ENCODE results near the gene ZNF593OS. TPM values are rescaled to one million over a fixed set of nuclear protein-coding genes. Genes with fewer than 3 reads are reported as not detected.

ZNF593OS gene
- 0.74 TPM for polyA plus RNA-seq (2013, experiment 1 of 2)
- 0.66 TPM for polyA plus RNA-seq (2013, experiment 2 of 2)

DNA sequence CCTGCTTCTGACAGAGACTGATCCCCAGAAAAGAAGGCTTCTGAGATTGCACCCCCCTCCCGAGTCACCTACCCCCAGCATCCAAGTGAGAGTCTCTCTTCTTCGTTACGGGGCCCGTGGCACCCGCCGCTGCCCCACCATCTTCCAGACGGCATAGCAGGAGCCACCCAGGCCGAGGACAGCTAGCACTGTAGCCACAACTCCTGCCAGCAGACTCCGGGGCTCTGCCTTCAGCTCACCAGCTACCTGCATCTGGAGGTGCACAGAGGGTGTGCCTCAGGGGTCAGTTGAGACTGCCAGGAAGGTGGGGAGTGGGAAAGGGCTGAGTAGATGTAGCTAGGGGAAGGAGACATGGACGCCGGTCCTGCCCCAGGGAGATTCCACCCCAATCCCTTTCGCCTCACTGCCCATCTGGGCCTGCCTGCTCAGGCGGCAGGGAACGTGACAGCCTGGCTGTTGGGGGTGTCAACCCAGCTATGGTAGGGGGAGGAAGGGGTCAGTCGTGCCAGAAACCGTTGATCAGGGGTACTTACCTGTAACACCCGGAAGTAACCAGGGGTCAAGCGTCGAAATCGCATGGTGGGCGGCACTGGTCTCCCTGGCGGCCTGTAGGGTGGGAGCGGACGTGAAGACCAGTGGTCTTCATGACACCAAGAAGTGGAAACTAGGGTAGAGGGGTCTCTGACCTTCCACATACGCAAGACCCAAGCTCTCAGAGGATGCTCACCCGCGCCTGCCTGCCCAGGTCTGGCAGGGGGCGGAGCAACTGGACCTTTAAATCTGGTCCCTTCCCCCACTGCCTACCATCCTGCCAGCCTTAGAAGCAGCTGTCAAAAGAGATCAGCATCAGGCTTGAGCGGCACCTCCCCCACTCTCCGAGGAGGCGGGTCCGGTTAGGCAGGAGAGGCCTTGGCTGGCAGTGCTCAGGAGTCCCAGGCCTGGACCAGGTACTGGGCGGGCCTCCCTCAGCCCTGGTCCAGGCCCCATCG is at the start of gene ZNF593OS:
ZNF593OS (minus strand) TSS at position 749 of the 989 bp plus-strand sequence; CDS start at position 578, 171 bp downstream.
- no peak within 1 kb of the TSS for H3K27ac ChIP-seq (replicated peaks; ENCODE audit: low read length)
- DNase-seq (ENCODE audit: low spot score): no peak
- H3K4me3 ChIP-seq (ENCODE audit: low read length in 2 of 2): peak within 1 kb of the TSS; percentile 70 to 87
- no peak within 1 kb of the TSS for H2BK5ac ChIP-seq (ENCODE audit: low read length)
- peak within 1 kb of the TSS; percentile 86 for H2AK5ac ChIP-seq (ENCODE audit: low read depth, low read length)
- no peak within 1 kb of the TSS for H2BK120ac ChIP-seq (ENCODE audit: low read depth, low read length)
- no peak within 1 kb of the TSS for H3K14ac ChIP-seq (ENCODE audit: low read length)
- WGBS, 2 donors (ENCODE audit: extremely low coverage in 2 of 2, insufficient read length in 2 of 2, insufficient replicate concordance in 1 of 2): no CpG with 5 or more reads among the region's 34 CpGs
- no peak within 1 kb of the TSS for H3K23ac ChIP-seq (ENCODE audit: low read depth, low read length, poor library complexity)
- no peak within 1 kb of the TSS for H4K8ac ChIP-seq (ENCODE audit: low read depth, low read length)
- H3K9me3 ChIP-seq (replicated peaks in 1 of 2; ENCODE audit: control insufficient read depth in 2 of 2, insufficient read depth in 1 of 2, low read depth in 1 of 2, low read length in 2 of 2): no peaks in the 10 kb centered on the region
- H3K4me2 ChIP-seq (ENCODE audit: insufficient read depth, low read length, poor library complexity, severe bottlenecking): no peak within 1 kb of the TSS
- H3K4me1 ChIP-seq (ENCODE audit: control insufficient read depth in 2 of 2, insufficient read depth in 1 of 2, low read depth in 1 of 2, low read length in 2 of 2): peaks cover 20 to 29% of the 10 kb centered on the region in 2 donors
- H2BK12ac ChIP-seq (ENCODE audit: low read length): no peak within 1 kb of the TSS
- no peak within 1 kb of the TSS for H3K9ac ChIP-seq (ENCODE audit: low read depth, low read length, poor library complexity)
- peaks cover 8% of the 10 kb centered on the region for H3K79me1 ChIP-seq (ENCODE audit: low read depth, low read length)
- no peaks in the 10 kb centered on the region for H3K27me3 ChIP-seq (ENCODE audit: control insufficient read depth in 3 of 3, insufficient read depth in 3 of 3, low read depth in 1 of 3, low read length in 3 of 3)
- no peak within 1 kb of the TSS for H3K4ac ChIP-seq (ENCODE audit: low read length)
- H2AFZ ChIP-seq (ENCODE audit: low read length): no peak within 1 kb of the TSS
- no peak within 1 kb of the TSS for H3K18ac ChIP-seq (ENCODE audit: low read length)
- peak within 1 kb of the TSS; percentile 4 for H2BK15ac ChIP-seq (ENCODE audit: low read length)
- H3K36me3 ChIP-seq (replicated peaks in 1 of 2; ENCODE audit: control insufficient read depth in 2 of 2, insufficient read depth in 2 of 2, low read length in 2 of 2): peaks cover 7 to 11% of the 10 kb centered on the region in 2 donors
- H4K91ac ChIP-seq (ENCODE audit: low read depth, low read length, poor library complexity): no peak within 1 kb of the TSS

DNA sequence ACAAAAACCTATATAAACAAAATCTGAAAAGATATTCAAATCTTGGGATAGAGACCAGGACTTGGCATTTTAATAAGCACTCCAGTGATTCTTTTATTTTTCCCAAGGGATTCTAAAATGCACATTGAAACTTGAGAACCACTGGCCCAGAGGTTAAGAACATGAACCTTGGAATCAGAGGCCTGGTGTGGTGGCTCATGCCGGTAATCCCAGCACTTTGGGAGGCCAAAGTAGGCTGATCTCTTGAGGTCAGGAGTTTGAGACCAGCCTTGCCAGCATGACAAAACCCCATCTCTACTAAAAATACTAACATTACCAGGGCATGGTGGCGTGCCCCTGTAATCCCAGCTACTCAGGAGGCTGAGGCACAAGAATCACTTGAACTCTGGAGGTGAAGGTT is 49.5 kb upstream of the ZNF593OS start:
- H4K8ac ChIP-seq (ENCODE audit: low read depth, low read length): no peak overlapping the region
- no CpG with 5 or more reads among the region's 2 CpGs for WGBS, 2 donors (ENCODE audit: extremely low coverage in 2 of 2, insufficient read length in 2 of 2, insufficient replicate concordance in 1 of 2)
- no peak overlapping the region for H3K23ac ChIP-seq (ENCODE audit: low read depth, low read length, poor library complexity)
- no peak overlapping the region for H2BK15ac ChIP-seq (ENCODE audit: low read length)
- no peak overlapping the region for H3K4me3 ChIP-seq (ENCODE audit: low read length in 2 of 2)
- H3K36me3 ChIP-seq (replicated peaks in 1 of 2; ENCODE audit: control insufficient read depth in 2 of 2, insufficient read depth in 2 of 2, low read length in 2 of 2): no peaks in the 10 kb centered on the region
- no peak overlapping the region for H3K4ac ChIP-seq (ENCODE audit: low read length)
- H3K79me1 ChIP-seq (ENCODE audit: low read depth, low read length): no peaks in the 10 kb centered on the region
- DNase-seq (ENCODE audit: low spot score): no peak
- H3K18ac ChIP-seq (ENCODE audit: low read length): no peak overlapping the region
- no peak overlapping the region for H2AFZ ChIP-seq (ENCODE audit: low read length)
- no peaks in the 10 kb centered on the region for H3K9me3 ChIP-seq (replicated peaks in 1 of 2; ENCODE audit: control insufficient read depth in 2 of 2, insufficient read depth in 1 of 2, low read depth in 1 of 2, low read length in 2 of 2)
- no peak overlapping the region for H3K9ac ChIP-seq (ENCODE audit: low read depth, low read length, poor library complexity)
- H2BK5ac ChIP-seq (ENCODE audit: low read length): no peak overlapping the region
- no peak overlapping the region for H3K14ac ChIP-seq (ENCODE audit: low read length)
- H3K27ac ChIP-seq (replicated peaks; ENCODE audit: low read length): no peak overlapping the region
- no peak overlapping the region for H3K4me2 ChIP-seq (ENCODE audit: insufficient read depth, low read length, poor library complexity, severe bottlenecking)
- peaks cover 9 to 10% of the 10 kb centered on the region in 2 donors for H3K4me1 ChIP-seq (ENCODE audit: control insufficient read depth in 2 of 2, insufficient read depth in 1 of 2, low read depth in 1 of 2, low read length in 2 of 2)
- H3K27me3 ChIP-seq (ENCODE audit: control insufficient read depth in 3 of 3, insufficient read depth in 3 of 3, low read depth in 1 of 3, low read length in 3 of 3): peaks cover 0 to 41% (median 11%) of the 10 kb centered on the region in 3 experiments
- H2AK5ac ChIP-seq (ENCODE audit: low read depth, low read length): no peak overlapping the region
- H2BK12ac ChIP-seq (ENCODE audit: low read length): no peak overlapping the region
- no peak overlapping the region for H2BK120ac ChIP-seq (ENCODE audit: low read depth, low read length)
- H4K91ac ChIP-seq (ENCODE audit: low read depth, low read length, poor library complexity): no peak overlapping the region

DNA sequence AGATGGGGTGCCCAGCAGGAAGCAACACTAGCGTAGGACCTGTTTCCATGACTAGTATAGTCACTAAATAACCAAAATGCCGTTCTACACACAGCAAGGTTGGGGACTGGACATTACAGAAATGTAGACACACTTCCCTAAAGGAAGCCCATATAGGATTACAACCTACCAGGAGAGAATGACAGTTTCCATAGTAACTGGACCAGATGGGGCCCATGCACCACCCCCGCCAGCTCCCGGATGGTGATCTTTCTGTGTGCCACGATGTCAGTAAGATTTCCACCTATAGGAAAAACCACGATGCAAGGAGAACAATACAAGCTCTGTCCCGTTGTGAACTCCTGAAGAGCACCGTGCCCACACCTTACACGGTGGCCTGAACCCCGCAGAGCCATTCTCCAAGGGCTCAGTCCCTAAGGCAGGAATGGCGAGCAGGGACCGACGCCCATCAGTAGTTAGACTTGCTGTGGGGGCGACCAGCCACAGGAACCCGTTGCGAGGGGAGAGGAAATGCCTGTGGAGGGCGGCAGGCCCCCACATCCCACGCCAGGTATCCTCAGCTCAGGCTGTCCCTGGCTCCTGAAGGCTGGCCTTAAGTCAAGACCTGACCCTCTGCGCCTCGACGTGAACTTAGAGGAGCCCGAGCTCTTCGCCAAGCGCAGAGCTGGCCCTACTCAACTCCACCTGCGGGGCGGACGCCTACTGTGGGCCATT is 48.7 kb upstream of the ZNF593OS start:
- peak overlapping the region; percentile 50 for H3K9ac ChIP-seq (ENCODE audit: low read depth, low read length, poor library complexity)
- no peak overlapping the region for H3K14ac ChIP-seq (ENCODE audit: low read length)
- no peak overlapping the region for H2BK120ac ChIP-seq (ENCODE audit: low read depth, low read length)

More for the DNA sequence above, 48.7 kb upstream of the ZNF593OS start:
- Histone ChIP-seq H2AFZ (ENCODE audit: low read length) (peak overlapping the region; percentile 74), H3K4me1 (ENCODE audit: control insufficient read depth in 2 of 2, insufficient read depth in 1 of 2, low read depth in 1 of 2, low read length in 2 of 2) (peaks cover 9% of the 10 kb centered on the region in 2 donors), H3K4ac (ENCODE audit: low read length) (no peak overlapping the region), H2BK12ac (ENCODE audit: low read length) (peak overlapping the region; percentile 73), H4K91ac (ENCODE audit: low read depth, low read length, poor library complexity) (no peak overlapping the region), H3K79me1 (ENCODE audit: low read depth, low read length) (no peaks in the 10 kb centered on the region), H3K23ac (ENCODE audit: low read depth, low read length, poor library complexity) (peak overlapping the region; percentile 43), H3K36me3 (replicated peaks in 1 of 2; ENCODE audit: control insufficient read depth in 2 of 2, insufficient read depth in 2 of 2, low read length in 2 of 2) (no peaks in the 10 kb centered on the region), H3K4me3 (ENCODE audit: low read length in 2 of 2) (no peak overlapping the region), H2AK5ac (ENCODE audit: low read depth, low read length) (no peak overlapping the region), H2BK5ac (ENCODE audit: low read length) (no peak overlapping the region), H3K18ac (ENCODE audit: low read length) (peak overlapping the region; percentile 76), H4K8ac (ENCODE audit: low read depth, low read length) (no peak overlapping the region), H2BK15ac (ENCODE audit: low read length) (peak overlapping the region; percentile 71), H3K27ac (replicated peaks; ENCODE audit: low read length) (no peak overlapping the region), H3K4me2 (ENCODE audit: insufficient read depth, low read length, poor library complexity, severe bottlenecking) (no peak overlapping the region), H3K27me3 (ENCODE audit: control insufficient read depth in 3 of 3, insufficient read depth in 3 of 3, low read depth in 1 of 3, low read length in 3 of 3) (peaks cover 0 to 39% (median 6%) of the 10 kb centered on the region in 3 experiments), H3K9me3 (replicated peaks in 1 of 2; ENCODE audit: control insufficient read depth in 2 of 2, insufficient read depth in 1 of 2, low read depth in 1 of 2, low read length in 2 of 2) (no peaks in the 10 kb centered on the region)
- no CpG with 5 or more reads among the region's 27 CpGs for WGBS, 2 donors (ENCODE audit: extremely low coverage in 2 of 2, insufficient read length in 2 of 2, insufficient replicate concordance in 1 of 2)
- DNase-seq (ENCODE audit: low spot score): no peak
